ENCODE measurements around the gene IRS4.

DNA sequence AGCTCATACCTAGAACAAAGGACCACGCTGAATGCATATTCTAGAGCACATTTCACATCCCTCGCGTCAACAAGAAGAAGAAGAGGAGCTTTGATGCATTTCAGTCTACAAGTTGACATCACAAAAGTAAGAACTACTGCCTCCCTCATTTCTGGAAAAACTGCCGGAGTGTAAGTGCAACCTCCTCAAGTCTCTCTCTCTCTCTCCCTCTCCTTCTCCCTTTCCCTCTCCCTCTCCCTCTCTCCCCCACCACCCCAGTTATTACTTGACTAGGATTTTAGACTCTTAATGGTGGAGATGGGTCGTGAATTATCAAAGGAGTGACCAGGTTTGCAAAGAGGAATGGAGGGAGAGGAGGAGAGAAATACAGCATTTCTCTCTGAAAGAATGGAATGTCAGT lies 1.4 kb upstream of the IRS4 start:
- TF ChIP-seq POLR2AphosphoS5 (IDR thresholded peaks at IDR 0.05; ENCODE audit: borderline replicate concordance, low read depth, low read length) (no peak), EZH2 (IDR thresholded peaks at IDR 0.05) (no peak), FOXP2 (optimal IDR thresholded peaks at IDR 0.05; ENCODE audit: control extremely low read depth, extremely low read length, insufficient read depth) (no peak)
